Activated CD4-positive, alpha-beta T cell treated with anti-CD3 and anti-CD28 coated beads for 1 hour (primary cell): Measurements from ENCODE around the gene WDR86.

ENCODE experiments used
- DNase-seq: peaks from one replicate; pipeline ENCODE4 v3.0.0-alpha.2; 2020

Gene WDR86

GRCh38 chr7:151409667-151410404 lies at the start of gene WDR86:
Gene WDR86 (minus strand): TSS chr7:151410038. CDS start chr7:151409589, 449 bp downstream.
- no peak for DNase-seq

- DNase-seq = no peak
These were observed 47.7 kb upstream of the WDR86 start for GRCh38 chr7:151457534-151457933.

GRCh38 chr7:151456782-151457181 lies 46.9 kb upstream of the WDR86 start:
- DNase-seq = no peak

GRCh38 chr7:151456276-151456675 lies 46.4 kb upstream of the WDR86 start:
- DNase-seq = no peak

- no peak for DNase-seq
These were observed 45.9 kb upstream of the WDR86 start for GRCh38 chr7:151455690-151456089.

DNA sequence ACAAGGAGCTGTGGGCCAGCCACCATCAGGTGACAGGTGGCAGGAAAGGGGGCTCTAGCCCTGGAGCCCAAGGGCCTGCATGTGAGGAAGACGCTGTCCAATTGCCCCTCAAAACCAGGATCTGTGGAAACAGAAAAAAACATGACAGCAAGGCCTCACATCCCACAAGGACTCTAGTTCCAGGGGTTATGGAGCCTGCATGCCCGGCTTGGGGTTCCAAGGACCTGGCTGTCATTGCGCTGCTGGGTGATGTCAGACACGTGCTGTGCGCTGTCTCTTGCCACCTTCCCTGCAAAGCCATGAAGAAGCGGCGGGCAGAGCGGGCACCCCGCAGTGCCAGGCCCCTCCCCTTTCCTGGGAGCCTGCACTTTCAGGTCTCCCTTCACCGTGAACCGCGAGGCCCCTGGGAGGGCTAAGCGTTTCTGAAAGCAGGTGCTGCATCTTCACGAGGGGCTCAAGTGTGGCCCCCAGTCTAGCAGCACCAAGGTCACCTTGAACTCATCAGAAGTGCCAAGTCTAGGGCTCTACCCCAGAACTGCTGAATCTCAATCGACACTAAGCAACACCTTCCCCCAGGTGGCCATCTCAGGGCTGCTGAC lies 45.2 kb upstream of the WDR86 start:
- no peak for DNase-seq

- DNase-seq = no peak
These were observed 44.5 kb upstream of the WDR86 start for GRCh38 chr7:151454305-151454704.

GRCh38 chr7:151453326-151453791 lies 43.5 kb upstream of the WDR86 start:
- peak; percentile 2 for DNase-seq

- no peak for DNase-seq
These were observed 43.0 kb upstream of the WDR86 start for GRCh38 chr7:151452680-151453325.

DNA sequence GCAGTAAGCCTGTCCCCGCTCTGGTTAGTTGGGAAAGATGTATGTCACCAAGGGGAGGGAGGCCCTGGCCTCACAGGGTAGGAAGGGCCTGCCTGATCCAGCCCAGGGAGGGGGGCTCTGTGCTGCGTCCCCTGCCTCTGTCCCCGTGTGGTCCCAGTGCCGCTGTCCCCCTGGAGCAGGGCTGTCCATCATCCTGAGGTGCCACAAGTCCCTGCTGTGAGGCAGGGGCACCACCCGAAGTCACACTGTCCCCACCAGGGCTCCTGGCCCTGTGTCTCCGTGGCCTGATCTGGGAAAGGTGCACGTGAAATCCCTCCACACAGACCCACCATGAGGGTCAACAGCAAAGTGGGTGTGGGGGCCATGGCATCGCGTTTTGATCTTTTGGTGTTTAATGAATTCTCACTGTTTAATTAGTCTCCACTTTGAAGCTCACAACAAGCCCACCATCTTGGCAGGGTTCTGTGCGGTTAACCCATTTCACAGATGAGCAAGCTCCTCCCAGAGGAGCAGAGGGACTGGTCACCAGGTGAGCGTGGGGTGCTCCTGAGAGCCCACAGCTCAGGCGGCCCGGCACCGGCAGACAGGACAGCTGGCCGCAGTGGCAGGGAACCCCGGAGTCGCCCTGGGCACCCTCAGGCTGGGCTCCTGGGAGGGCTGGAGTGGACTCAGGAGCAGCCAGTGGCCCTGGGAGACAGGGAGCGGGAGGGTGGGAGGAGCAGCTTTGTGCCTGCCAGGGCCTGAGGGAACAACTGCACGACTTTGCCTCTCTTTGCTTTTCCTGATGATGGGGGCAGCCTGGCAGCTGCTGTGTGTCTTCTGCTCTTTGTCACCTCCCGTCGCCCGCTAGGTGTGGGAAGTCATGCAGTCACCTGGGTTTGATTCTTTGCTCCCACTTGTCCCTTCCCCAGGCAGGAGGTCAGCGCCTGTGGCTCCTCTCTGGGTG lies 42.1 kb upstream of the WDR86 start:
- DNase-seq = no peak

DNA sequence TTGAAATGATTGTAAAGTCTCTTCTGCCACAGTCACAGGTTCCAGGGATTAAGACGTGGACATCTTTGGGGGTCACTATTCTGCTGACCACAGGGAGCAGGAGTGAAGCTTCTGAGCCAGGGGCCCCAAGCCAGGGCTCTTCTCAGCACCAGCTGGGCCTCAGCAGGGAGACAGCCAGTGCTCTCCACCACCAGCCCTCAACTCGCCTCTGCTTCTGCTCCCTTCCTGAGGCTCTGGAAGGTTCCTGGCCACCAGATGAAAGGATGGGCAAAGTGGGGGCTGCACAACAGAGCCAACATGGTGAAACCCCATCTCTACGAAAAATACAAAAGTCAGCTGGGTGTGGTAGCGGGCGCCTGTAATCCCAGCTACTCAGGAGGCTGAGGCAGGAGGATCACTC lies 41.3 kb upstream of the WDR86 start:
- no peak for DNase-seq

- no peak for DNase-seq
These were observed 40.2 kb upstream of the WDR86 start for GRCh38 chr7:151449990-151450389.

GRCh38 chr7:151448261-151449252 lies 38.7 kb upstream of the WDR86 start:
- peak; percentile 68 for DNase-seq

GRCh38 chr7:151447901-151448260 lies 38.0 kb upstream of the WDR86 start:
- DNase-seq = no peak

DNA sequence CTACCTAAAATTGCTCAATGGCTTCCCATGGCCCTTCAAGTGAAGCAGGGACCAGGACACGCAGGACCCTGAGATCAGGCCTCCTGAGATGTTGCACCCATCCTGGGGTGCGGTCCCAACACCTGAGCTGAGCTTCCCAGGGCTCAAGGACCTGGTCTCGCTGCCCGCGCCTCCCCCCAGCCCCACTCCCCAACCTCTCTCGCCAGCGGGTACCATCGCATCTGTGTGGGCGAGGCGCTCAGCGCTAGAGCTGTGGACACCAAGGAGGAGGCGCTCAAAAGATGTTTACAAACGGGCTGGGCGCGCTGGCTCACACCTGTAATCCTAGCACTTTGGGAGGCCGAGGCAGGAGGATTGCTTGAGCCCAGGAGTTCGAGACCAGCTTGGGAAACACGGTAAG lies 37.5 kb upstream of the WDR86 start:
- no peak for DNase-seq

GRCh38 chr7:151446412-151446811 lies 36.6 kb upstream of the WDR86 start:
- DNase-seq = no peak

DNA sequence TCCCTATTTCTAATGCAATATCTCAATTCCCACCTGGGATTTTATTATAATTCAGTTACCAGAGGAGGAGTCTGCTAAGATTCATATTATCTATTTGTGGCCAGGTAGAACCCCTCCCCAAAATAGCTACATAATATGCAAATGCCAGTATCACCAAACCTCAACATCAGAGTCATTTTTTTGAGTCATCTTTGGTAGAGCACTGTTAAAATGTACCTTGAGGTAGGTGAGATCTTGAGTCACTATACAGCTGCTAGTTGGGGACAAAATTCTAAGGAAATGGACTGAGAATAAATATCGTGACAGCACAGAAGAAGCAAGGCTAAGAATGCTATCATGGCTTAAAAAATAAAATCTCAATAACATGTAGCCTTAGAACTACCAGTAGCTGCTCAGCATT lies 34.8 kb upstream of the WDR86 start:
- DNase-seq = no peak

GRCh38 chr7:151442776-151443496 lies 33.1 kb upstream of the WDR86 start:
- DNase-seq = no peak

DNA sequence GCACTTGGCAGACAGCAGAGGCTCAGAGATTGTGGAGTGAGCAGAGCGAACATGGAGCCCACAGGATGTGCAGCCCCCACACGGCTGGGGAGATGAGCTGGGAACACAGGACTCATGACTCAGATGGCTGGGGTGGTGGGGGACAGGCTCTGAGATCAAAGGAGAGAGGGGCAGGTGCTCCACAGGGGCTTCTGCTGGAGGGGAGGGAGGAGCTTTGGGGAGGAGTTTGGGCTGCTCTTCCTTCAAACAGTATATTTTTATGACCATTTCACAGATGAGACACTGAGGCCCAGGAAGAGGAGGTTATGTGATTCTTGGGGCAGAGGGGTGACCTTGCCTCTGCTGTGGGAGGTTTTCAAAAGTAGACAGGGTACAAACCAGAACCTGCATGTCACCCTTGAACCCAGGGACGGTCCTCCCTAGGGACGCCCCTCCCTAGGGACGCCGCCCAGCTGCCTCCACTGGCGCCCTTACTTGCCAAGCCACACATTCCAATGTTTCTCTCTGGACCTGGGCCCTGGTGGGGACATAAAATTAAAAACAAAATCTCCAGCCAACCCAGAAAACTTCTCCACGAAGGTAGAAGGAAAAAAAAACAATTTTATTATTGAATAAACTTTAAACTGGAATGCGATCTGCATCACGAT lies 31.1 kb upstream of the WDR86 start:
- DNase-seq = no peak
